ENCODE results near the gene LRRC19.

Gene LRRC19

DNA sequence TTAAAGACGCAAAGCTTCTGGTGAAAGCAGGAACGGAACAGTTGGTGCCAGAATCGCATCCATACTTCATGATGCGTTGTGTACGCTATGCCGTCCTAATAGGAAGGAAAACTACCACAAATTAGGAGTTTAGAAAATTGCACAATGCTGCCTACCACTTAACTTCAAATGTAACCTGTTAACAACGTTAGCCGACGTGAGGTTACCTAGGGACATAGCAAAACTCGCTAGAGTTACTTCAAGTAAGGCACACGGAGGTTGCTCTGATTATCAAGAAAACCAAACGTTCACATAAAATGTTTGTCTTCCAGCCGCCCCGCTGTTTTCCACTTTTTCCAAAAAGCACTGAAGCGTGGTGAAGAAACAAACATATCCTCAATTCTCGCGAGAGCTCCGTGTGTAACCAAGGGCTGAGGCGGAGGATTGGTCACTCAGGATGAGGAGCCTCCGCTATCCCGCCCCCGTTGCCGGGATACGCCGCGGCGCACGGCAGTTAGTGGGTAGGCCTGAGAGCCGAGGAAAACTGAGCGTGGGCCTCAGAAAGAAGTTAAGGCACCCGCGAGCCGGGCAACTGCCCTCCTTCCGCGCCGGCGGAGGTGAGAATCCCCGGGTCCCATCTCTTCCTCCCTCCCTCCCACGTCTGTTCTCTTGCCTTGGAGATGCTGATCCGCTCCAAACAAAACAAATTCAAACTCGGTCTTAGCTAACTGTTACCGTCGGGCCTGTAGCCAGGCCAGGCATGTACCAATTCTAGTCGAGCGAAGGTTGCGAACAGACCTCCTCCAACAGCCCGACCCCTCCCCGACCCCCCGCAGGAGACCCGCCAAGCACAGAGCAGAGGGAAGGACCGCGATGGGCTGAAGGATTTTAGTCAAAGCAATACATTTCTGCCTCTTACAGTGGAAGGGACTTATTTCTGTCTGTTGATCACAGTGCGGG, 49.3 kb downstream of the LRRC19 start, which contains the start of gene IFT74:
Gene IFT74 (plus strand): TSS at position 492 of the 939 bp plus-strand sequence. CDS start 5,556 bp downstream, outside the sequence.
- peak; percentile 96 for DNase-seq (ENCODE audit: low spot score)

DNA sequence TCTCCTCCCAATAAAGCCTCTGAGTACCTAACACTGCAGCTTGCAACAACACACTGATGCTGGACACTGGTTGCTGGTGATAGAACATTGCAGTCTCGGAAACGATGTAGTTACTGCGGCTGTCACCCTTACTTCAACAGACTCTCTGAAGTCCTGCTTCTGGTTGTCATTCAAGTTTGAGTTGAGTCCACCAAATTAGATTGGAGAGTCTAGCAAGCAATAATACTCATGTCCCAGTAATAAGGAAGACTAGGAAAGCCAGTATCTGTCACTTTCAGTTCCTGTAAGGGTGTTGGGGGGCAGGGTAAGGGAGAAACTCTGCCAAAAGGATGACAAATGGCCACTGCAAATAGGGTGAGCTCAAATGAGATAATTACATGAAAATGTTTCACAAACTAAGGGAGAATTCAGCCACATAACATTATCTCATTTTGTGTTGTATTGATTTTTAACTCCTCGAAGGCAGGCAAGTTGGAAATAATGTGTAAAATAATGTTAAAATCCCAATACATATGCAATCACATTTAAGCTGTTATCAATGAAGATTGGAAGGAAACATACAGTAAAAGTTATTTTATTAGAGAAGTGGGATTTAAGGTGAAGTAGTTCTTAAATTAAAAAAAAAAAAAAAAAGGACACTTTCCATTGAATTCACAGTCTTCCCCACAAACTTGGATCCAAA, 50.1 kb downstream of the LRRC19 start:
- no peak for DNase-seq (ENCODE audit: low spot score)

- DNase-seq (ENCODE audit: low spot score): no peak
These were observed 51.4 kb downstream of the LRRC19 start for GRCh38 chr9:26954050-26954508.

- no peak for DNase-seq (ENCODE audit: low spot score)
These were observed 53.7 kb downstream of the LRRC19 start for GRCh38 chr9:26951794-26952193.

DNA sequence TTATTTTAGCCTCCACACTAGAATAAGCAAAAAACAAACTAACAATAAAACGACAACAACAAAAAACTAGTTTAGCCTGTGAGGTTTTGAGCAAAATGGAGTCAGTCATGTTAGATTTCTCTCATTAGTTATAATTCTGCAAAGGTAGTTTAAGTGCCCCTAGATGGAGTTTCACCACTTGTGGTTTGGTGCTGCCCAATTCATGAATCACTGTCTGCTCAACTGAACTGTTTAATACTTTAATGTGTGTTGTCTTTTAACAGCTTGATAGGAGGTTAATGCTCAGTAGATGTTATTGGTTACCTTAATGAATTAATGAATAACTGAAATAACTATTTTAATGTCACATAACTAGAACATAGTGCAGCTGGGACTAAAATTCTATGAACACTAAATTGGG, 55.0 kb downstream of the LRRC19 start:
- no peak for DNase-seq (ENCODE audit: low spot score)

- DNase-seq (ENCODE audit: low spot score): no peak
These were observed 55.8 kb downstream of the LRRC19 start for GRCh38 chr9:26949637-26950069.

- DNase-seq (ENCODE audit: low spot score): no peak
These were observed 57.7 kb downstream of the LRRC19 start for GRCh38 chr9:26947736-26948135.

DNA sequence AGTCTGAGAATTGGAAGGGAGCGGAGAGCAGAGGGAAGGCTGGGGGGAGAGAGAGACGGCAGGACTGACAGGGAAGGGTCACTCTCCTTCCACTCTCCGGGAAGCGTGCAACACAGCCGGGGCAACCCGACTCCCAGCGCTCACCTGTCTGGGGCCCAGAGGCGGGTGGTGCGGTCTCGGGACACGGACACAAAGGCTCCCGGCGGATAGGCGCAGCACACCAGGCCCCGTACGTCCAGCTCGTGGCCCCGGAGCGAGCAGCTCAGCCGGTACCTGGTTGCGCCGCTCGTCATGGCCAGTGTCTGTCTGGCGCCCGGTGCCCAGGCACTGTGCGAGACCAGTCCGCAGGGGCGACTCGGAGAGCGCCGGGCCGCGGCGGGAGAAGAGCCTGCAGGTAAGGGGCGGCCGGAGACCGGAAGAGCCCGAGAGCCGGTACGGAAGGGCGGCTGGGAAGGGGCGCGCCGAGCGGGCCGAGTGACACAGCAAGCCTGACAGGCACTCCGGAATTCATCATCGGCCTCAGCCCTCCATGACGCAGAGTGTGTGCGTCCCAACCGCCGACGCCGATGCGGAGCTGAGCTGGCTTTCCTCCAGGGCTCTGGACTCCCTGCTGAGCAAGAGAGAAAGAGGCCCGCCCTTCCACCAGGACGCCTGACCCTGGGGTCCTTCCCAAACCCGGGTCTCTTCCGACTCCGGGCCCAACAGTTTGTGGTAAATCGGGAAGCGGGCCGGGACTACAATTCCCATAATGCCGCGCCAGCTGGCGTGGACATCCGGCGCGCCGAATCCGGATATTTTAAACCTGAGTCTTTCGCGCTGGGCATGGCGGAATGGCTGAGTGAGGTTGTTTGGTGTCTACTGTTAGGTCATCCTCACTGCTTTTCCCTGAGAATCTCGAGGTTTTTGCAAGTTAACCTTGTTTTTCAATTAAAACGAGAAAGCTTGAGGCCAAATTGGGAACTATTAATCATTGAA, 58.4 kb downstream of the LRRC19 start, which contains the start of gene PLAA:
Gene PLAA (minus strand): TSS at position 490 of the 975 bp plus-strand sequence. CDS start 197 bp downstream, at position 293.
- DNase-seq (ENCODE audit: low spot score): peak; percentile 92

- DNase-seq (ENCODE audit: low spot score): no peak
These were observed 59.9 kb downstream of the LRRC19 start for GRCh38 chr9:26945591-26945990.
